HG02840 (cell line): ENCODE results near the gene BRSK2.

ENCODE experiments used
- ATAC-seq: cut with Tn5 transposase; IDR thresholded peaks from one replicate; pipeline ENCODE4 v1.9.1; 2021; ENCODE audit warnings: mild to moderate bottlenecking, moderate library complexity, moderate number of reproducible peaks; ENCODE audit not compliant: unreplicated experiment, low FRiP score

BRSK2 gene

GRCh38 chr11:1373536-1374214, 16.1 kb upstream of the BRSK2 start:
- ATAC-seq: no peak

GRCh38 chr11:1375161-1375954, 14.4 kb upstream of the BRSK2 start:
- ATAC-seq: no peak

- ATAC-seq: no peak
These were observed 13.8 kb upstream of the BRSK2 start for GRCh38 chr11:1375955-1376258.

GRCh38 chr11:1377231-1377780, 12.4 kb upstream of the BRSK2 start:
- no peak for ATAC-seq

- no peak for ATAC-seq
These were observed 7.8 kb upstream of the BRSK2 start for GRCh38 chr11:1381793-1382425.

- ATAC-seq: no peak
These were observed 7.3 kb upstream of the BRSK2 start for GRCh38 chr11:1382429-1382828.

- peak; percentile 71 for ATAC-seq
These were observed 6.7 kb upstream of the BRSK2 start for GRCh38 chr11:1382831-1383607.

- ATAC-seq: no peak
These were observed 5.3 kb upstream of the BRSK2 start for GRCh38 chr11:1384199-1384970.

- no peak for ATAC-seq
These were observed 2.2 kb upstream of the BRSK2 start for GRCh38 chr11:1387521-1387920.

GRCh38 chr11:1387961-1388762, 1.6 kb upstream of the BRSK2 start:
- no peak for ATAC-seq

GRCh38 chr11:1388763-1389102, 1.0 kb upstream of the BRSK2 start:
- ATAC-seq: no peak

GRCh38 chr11:1389103-1389931, 417 bp upstream of the BRSK2 start:
- peak; percentile 87 for ATAC-seq

GRCh38 chr11:1390569-1391164, 933 bp downstream of the BRSK2 start:
- no peak for ATAC-seq

GRCh38 chr11:1391165-1392075, 1.7 kb downstream of the BRSK2 start:
- no peak for ATAC-seq

GRCh38 chr11:1392111-1392510, 2.4 kb downstream of the BRSK2 start:
- ATAC-seq: no peak

- no peak for ATAC-seq
These were observed 2.8 kb downstream of the BRSK2 start for GRCh38 chr11:1392561-1392960.
